Fibroblast of the aortic adventitia (primary cell): ENCODE results near the gene GRIP1. TPM values are rescaled to one million over a fixed set of nuclear protein-coding genes. Genes with fewer than 3 reads are reported as not detected.

Experiments
- DNase-seq: peaks from one replicate; pipeline ENCODE4 v3.0.0-alpha.2; 2010; ENCODE audit warnings: low read depth
- H3K4me3 ChIP-seq: 2 replicates; pipeline ENCODE4 v1.5.1; 2011; ENCODE audit warnings: low read depth, mild to moderate bottlenecking, control low read depth, low read length, moderate library complexity
- CTCF ChIP-seq: IDR thresholded peaks from 2 replicates; pipeline ENCODE4 v1.5.1; 2011; ENCODE audit warnings: mild to moderate bottlenecking, low read length, control low read depth, inconsistent platforms; ENCODE audit not compliant: insufficient read depth
- total RNA-seq: library from RNA; depleted of rRNA; stranded (reverse); fragments of >200 nt; gene quantifications from 2 replicates; pipeline ENCODE4 v1.2.3, GENCODE V29; 2012; ENCODE audit warnings: low replicate concordance

Gene GRIP1
- total RNA-seq, 1 donor: 0.90 TPM

- no peak overlapping the region for H3K4me3 ChIP-seq
- DNase-seq: peak; percentile 78
- peak; percentile 56 for TF ChIP-seq CTCF
Measured at GRCh38 chr12:66693901-66694513, 15.1 kb upstream of the GRIP1 start.

GRCh38 chr12:66692986-66693385 is 14.1 kb upstream of the GRIP1 start:
- H3K4me3 ChIP-seq: no peak overlapping the region
- TF ChIP-seq CTCF: no peak
- no peak for DNase-seq

- no peak for TF ChIP-seq CTCF
- DNase-seq: no peak
- no peak overlapping the region for H3K4me3 ChIP-seq
Measured at GRCh38 chr12:66692170-66692569, 13.3 kb upstream of the GRIP1 start.

- DNase-seq: peak; percentile 11
- TF ChIP-seq CTCF: peak; percentile 31
- no peak overlapping the region for H3K4me3 ChIP-seq
Measured at GRCh38 chr12:66688846-66689439, 10.1 kb upstream of the GRIP1 start.

GRCh38 chr12:66684222-66684621 is 5.3 kb upstream of the GRIP1 start:
- no peak for TF ChIP-seq CTCF
- DNase-seq: no peak
- no peak overlapping the region for H3K4me3 ChIP-seq

- no peak for TF ChIP-seq CTCF
- H3K4me3 ChIP-seq: no peak overlapping the region
- DNase-seq: no peak
Measured at GRCh38 chr12:66683822-66684221, 4.9 kb upstream of the GRIP1 start.

- H3K4me3 ChIP-seq: no peak overlapping the region
- no peak for DNase-seq
- no peak for TF ChIP-seq CTCF
Measured at GRCh38 chr12:66683073-66683472, 4.2 kb upstream of the GRIP1 start.
